Neural cell (in vitro differentiated cells): ENCODE data around the gene SWAP70. TPM values are rescaled to one million over a fixed set of nuclear protein-coding genes. Genes with fewer than 3 reads are reported as not detected.

Source experiments
- H2AFZ ChIP-seq: fragments of 200-600, 300-800 bp; sonication (generic), shearing (Covaris generic); 2 replicates; pipeline ENCODE4 v1.6.0; 2014; ENCODE audit warnings: low read depth, mild to moderate bottlenecking, antibody characterized with exemption, low read length, moderate library complexity
- H3F3A ChIP-seq: fragments of 200-600 bp; shearing (Covaris generic); 2 replicates; pipeline ENCODE4 v1.6.1; 2016; ENCODE audit warnings: mild to moderate bottlenecking, moderate library complexity, mixed read lengths, antibody characterized with exemption, low read length; ENCODE audit not compliant: insufficient read depth, poor library complexity, severe bottlenecking
- H3K27ac ChIP-seq: fragments of 200-600, 300-800 bp; sonication (generic), shearing (Covaris generic); 2 replicates; pipeline ENCODE4 v1.5.1; 2014; ENCODE audit warnings: mild to moderate bottlenecking, low read length, moderate library complexity
- H3K27me3 ChIP-seq: fragments of 300-800, 200-600 bp; sonication (generic), shearing (Covaris generic); 2 replicates; pipeline ENCODE4 v1.6.0; 2014; ENCODE audit warnings: mild to moderate bottlenecking, low read depth, low read length, moderate library complexity; ENCODE audit not compliant: insufficient read depth
- H3K36me3 ChIP-seq: fragments of 300-800, 200-600 bp; sonication (generic), shearing (Covaris generic); 2 replicates; pipeline ENCODE4 v1.5.1; 2014; ENCODE audit warnings: mild to moderate bottlenecking, antibody characterized with exemption, low read length, moderate library complexity; ENCODE audit not compliant: insufficient read depth
- H3K4me2 ChIP-seq: fragments of 300-800, 200-600 bp; sonication (generic), shearing (Covaris generic); 2 replicates; pipeline ENCODE4 v1.6.0; 2014; ENCODE audit warnings: mild to moderate bottlenecking, low read length
- H3K4me3 ChIP-seq: fragments of 300-800, 200-600 bp; sonication (generic), shearing (Covaris generic); 2 replicates; pipeline ENCODE4 v1.5.1; 2014; ENCODE audit warnings: mild to moderate bottlenecking, low read length, moderate library complexity
- H3K79me2 ChIP-seq: fragments of 200-600 bp; shearing (Covaris generic); replicated peaks from 2 replicates; pipeline ENCODE4 v1.6.0; 2014; ENCODE audit warnings: mild to moderate bottlenecking, low read length, moderate library complexity; ENCODE audit not compliant: insufficient read depth
- H3K9ac ChIP-seq: fragments of 300-800, 200-600 bp; sonication (generic), shearing (Covaris generic); 2 replicates; pipeline ENCODE4 v1.6.1; 2016; ENCODE audit warnings: mild to moderate bottlenecking, low read length, mixed read lengths
- H3K9me2 ChIP-seq: fragments of 200-600 bp; shearing (Covaris generic); 2 replicates; pipeline ENCODE4 v1.6.1; 2016; ENCODE audit warnings: mild to moderate bottlenecking, low read length, mixed read lengths; ENCODE audit not compliant: insufficient read depth
- H3K9me3 ChIP-seq: fragments of 200-600, 300-800 bp; sonication (generic), shearing (Covaris generic); 2 replicates; pipeline ENCODE4 v1.6.1; 2016; ENCODE audit warnings: mild to moderate bottlenecking, mixed run types, low read length, moderate library complexity, mixed read lengths
- H4K20me1 ChIP-seq: fragments of 200-600 bp; shearing (Covaris generic); 2 replicates; pipeline ENCODE4 v1.6.1; 2016; ENCODE audit warnings: mild to moderate bottlenecking, mixed run types; ENCODE audit not compliant: insufficient read depth
- EP300 ChIP-seq: fragments of 450-650 bp; conservative IDR thresholded peaks from 2 replicates; pipeline ENCODE4 v1.6.1; 2014; ENCODE audit warnings: antibody characterized with exemption, mild to moderate bottlenecking, moderate library complexity; ENCODE audit not compliant: poor library complexity, severe bottlenecking
- EZH2 ChIP-seq: fragments of 200-600, 300-800 bp; shearing (Covaris generic), sonication (generic); IDR thresholded peaks from 2 replicates; pipeline ENCODE4 v1.6.1; 2014; ENCODE audit warnings: antibody characterized with exemption, low read length, borderline replicate concordance, mild to moderate bottlenecking; ENCODE audit not compliant: insufficient read depth, poor library complexity, severe bottlenecking
- MXI1 ChIP-seq: fragments of 450-650 bp; conservative IDR thresholded peaks from 2 replicates; pipeline ENCODE4 v1.6.1; 2014; ENCODE audit warnings: antibody characterized with exemption, mild to moderate bottlenecking; ENCODE audit not compliant: poor library complexity, severe bottlenecking
- POLR2AphosphoS5 ChIP-seq: IDR thresholded peaks from 2 replicates; pipeline ENCODE4 v1.6.1; 2012
- RAD21 ChIP-seq: fragments of 450-650 bp; conservative IDR thresholded peaks from 2 replicates; pipeline ENCODE4 v1.6.1; 2014; ENCODE audit warnings: antibody characterized with exemption, mild to moderate bottlenecking, moderate library complexity
- SMC3 ChIP-seq: fragments of 450-650 bp; conservative IDR thresholded peaks from 2 replicates; pipeline ENCODE4 v1.6.1; 2014; ENCODE audit warnings: antibody characterized with exemption, mild to moderate bottlenecking, moderate library complexity; ENCODE audit not compliant: poor library complexity
- TAF1 ChIP-seq: IDR thresholded peaks from 2 replicates; pipeline ENCODE4 v1.6.1; 2012; ENCODE audit warnings: low read depth
- polyA plus RNA-seq: library from polyadenylated mRNA; depleted of rRNA; stranded (reverse); fragments of >200 nt; gene quantifications from 2 replicates; pipeline ENCODE4 v1.2.3, GENCODE V29; 2014
- TF ChIP-seq, protein P1 (sequence below): fragments of 450-650 bp; IDR thresholded peaks from 2 replicates; pipeline ENCODE4 v1.5.1; 2014; ENCODE audit warnings: antibody characterized with exemption, mild to moderate bottlenecking, moderate library complexity; ENCODE audit not compliant: poor library complexity, severe bottlenecking
- TF ChIP-seq, protein P2 (sequence below): IDR thresholded peaks from 2 replicates; pipeline ENCODE4 v1.6.1; 2012; ENCODE audit warnings: borderline replicate concordance

Gene SWAP70
- polyA plus RNA-seq, 1 donor from 2014 or later = 1.4 TPM

DNA sequence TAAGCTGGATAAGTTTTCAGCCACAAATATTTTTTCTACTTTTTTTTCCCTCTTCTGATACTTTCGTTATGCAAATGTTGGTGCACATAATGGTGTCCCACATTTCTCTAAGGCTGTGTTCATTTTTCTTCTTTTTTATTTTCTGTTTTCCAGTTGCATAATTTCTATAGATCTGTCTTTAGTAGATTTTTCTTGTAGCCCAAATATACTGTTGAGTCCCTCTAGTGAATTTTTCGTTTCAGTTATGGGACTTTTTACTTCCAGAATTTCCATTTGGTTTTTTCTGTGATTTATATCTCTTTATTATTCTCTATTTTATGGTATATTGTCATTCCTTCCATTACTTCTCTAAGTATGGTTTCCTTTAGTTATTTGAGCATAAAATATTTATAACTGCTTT, 72.0 kb downstream of the SWAP70 start:
- Histone ChIP-seq H3K27ac (no peak overlapping the region), H2AFZ (no peak overlapping the region), H3K36me3 (no peaks in the 10 kb centered on the region), H3K9me2 (no peaks in the 10 kb centered on the region), H3K9ac (no peak overlapping the region), H3K4me3 (no peak overlapping the region), H3K27me3 (no peaks in the 10 kb centered on the region), H3K4me2 (no peak overlapping the region), H3K9me3 (no peaks in the 10 kb centered on the region), H3F3A (no peaks in the 10 kb centered on the region), H3K79me2 (no peaks in the 10 kb centered on the region), H4K20me1 (no peaks in the 10 kb centered on the region)
- TF ChIP-seq SMC3 = no peak
- TF ChIP-seq, protein P1, sequence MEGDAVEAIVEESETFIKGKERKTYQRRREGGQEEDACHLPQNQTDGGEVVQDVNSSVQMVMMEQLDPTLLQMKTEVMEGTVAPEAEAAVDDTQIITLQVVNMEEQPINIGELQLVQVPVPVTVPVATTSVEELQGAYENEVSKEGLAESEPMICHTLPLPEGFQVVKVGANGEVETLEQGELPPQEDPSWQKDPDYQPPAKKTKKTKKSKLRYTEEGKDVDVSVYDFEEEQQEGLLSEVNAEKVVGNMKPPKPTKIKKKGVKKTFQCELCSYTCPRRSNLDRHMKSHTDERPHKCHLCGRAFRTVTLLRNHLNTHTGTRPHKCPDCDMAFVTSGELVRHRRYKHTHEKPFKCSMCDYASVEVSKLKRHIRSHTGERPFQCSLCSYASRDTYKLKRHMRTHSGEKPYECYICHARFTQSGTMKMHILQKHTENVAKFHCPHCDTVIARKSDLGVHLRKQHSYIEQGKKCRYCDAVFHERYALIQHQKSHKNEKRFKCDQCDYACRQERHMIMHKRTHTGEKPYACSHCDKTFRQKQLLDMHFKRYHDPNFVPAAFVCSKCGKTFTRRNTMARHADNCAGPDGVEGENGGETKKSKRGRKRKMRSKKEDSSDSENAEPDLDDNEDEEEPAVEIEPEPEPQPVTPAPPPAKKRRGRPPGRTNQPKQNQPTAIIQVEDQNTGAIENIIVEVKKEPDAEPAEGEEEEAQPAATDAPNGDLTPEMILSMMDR = no peak
- TF ChIP-seq RAD21 = no peak
- no peak for TF ChIP-seq MXI1
- TF ChIP-seq EP300 = no peak
- TF ChIP-seq, protein P2, sequence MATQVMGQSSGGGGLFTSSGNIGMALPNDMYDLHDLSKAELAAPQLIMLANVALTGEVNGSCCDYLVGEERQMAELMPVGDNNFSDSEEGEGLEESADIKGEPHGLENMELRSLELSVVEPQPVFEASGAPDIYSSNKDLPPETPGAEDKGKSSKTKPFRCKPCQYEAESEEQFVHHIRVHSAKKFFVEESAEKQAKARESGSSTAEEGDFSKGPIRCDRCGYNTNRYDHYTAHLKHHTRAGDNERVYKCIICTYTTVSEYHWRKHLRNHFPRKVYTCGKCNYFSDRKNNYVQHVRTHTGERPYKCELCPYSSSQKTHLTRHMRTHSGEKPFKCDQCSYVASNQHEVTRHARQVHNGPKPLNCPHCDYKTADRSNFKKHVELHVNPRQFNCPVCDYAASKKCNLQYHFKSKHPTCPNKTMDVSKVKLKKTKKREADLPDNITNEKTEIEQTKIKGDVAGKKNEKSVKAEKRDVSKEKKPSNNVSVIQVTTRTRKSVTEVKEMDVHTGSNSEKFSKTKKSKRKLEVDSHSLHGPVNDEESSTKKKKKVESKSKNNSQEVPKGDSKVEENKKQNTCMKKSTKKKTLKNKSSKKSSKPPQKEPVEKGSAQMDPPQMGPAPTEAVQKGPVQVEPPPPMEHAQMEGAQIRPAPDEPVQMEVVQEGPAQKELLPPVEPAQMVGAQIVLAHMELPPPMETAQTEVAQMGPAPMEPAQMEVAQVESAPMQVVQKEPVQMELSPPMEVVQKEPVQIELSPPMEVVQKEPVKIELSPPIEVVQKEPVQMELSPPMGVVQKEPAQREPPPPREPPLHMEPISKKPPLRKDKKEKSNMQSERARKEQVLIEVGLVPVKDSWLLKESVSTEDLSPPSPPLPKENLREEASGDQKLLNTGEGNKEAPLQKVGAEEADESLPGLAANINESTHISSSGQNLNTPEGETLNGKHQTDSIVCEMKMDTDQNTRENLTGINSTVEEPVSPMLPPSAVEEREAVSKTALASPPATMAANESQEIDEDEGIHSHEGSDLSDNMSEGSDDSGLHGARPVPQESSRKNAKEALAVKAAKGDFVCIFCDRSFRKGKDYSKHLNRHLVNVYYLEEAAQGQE = no peak
- TF ChIP-seq TAF1 = no peak
- no peak for TF ChIP-seq EZH2
- TF ChIP-seq POLR2AphosphoS5 = no peak

DNA sequence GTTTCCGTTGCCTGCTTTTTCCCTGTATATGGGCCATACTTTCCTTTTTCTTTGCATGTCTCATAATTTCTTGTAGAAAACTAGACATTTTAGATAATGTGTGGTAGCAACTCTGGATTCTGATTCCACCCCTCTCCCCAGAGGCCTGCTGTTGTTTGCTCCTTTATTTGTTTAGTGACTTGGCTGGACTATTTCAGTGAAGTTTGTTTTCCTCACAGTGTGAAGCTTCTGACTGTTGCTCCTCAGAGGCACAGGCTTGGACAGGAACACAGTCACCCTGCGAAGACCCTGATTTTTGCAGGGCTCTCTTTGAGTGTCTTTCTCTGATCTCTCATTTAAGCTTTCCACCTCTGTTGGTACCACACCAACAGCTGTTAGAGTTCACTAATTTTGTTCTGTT, 72.5 kb downstream of the SWAP70 start:
- H3K27ac ChIP-seq = no peak overlapping the region
- no peaks in the 10 kb centered on the region for H3K9me3 ChIP-seq
- H3K4me3 ChIP-seq = no peak overlapping the region
- H3K9ac ChIP-seq = no peak overlapping the region
- H3K9me2 ChIP-seq = no peaks in the 10 kb centered on the region
- H3K27me3 ChIP-seq = no peaks in the 10 kb centered on the region
- H3F3A ChIP-seq = no peaks in the 10 kb centered on the region
- no peaks in the 10 kb centered on the region for H4K20me1 ChIP-seq
- H2AFZ ChIP-seq = no peak overlapping the region
- H3K4me2 ChIP-seq = no peak overlapping the region
- no peaks in the 10 kb centered on the region for H3K36me3 ChIP-seq
- no peaks in the 10 kb centered on the region for H3K79me2 ChIP-seq
- TF ChIP-seq POLR2AphosphoS5 (no peak), EZH2 (no peak), EP300 (no peak), SMC3 (no peak), RAD21 (no peak), TAF1 (no peak), MXI1 (no peak)
- TF ChIP-seq, protein P2 = no peak
- TF ChIP-seq, protein P1 = no peak
